ENCODE results near the gene HYAL3.

DNA sequence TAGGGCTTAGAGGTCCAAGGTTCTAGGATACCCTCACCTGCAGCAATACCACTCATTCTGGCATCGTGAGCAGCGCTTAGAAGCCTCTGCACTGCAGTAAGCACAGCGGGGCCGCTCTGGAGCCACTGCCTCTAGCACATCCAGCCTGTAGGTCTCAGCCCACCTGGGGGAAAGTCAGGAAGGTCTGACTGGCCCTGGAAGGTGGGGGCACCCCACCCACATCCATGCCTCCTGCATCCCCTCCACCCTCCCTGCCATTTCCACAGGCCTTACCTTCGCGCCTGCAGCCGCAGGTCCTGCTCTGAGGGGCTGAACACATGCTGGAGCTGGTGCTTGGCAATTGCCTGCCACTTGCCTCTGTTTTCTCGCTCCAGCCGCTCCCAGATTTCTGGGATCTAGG lies 42.3 kb upstream of the HYAL3 start:
- TF ChIP-seq, protein P1, sequence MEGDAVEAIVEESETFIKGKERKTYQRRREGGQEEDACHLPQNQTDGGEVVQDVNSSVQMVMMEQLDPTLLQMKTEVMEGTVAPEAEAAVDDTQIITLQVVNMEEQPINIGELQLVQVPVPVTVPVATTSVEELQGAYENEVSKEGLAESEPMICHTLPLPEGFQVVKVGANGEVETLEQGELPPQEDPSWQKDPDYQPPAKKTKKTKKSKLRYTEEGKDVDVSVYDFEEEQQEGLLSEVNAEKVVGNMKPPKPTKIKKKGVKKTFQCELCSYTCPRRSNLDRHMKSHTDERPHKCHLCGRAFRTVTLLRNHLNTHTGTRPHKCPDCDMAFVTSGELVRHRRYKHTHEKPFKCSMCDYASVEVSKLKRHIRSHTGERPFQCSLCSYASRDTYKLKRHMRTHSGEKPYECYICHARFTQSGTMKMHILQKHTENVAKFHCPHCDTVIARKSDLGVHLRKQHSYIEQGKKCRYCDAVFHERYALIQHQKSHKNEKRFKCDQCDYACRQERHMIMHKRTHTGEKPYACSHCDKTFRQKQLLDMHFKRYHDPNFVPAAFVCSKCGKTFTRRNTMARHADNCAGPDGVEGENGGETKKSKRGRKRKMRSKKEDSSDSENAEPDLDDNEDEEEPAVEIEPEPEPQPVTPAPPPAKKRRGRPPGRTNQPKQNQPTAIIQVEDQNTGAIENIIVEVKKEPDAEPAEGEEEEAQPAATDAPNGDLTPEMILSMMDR (IDR thresholded peaks at IDR 0.05) = no peak
- TF ChIP-seq POLR2A (IDR thresholded peaks at IDR 0.05) = no peak
